Medulla oblongata (tissue), 1 donor: Measurements from ENCODE around the gene GAPVD1.
A peak's percentile ranks its signal among the peaks of the same experiment; 100 is the strongest.
"Not testable (repeated sequence)": the region's sequence is repeated elsewhere in the genome, so short reads cannot be mapped to it uniquely, and the experiment has no call there.

ENCODE experiments used
- DNase-seq: peaks from one replicate; pipeline ENCODE4 v3.0.0-alpha.2; 2015; ENCODE audit errors: extremely low spot score

GAPVD1 gene

DNA sequence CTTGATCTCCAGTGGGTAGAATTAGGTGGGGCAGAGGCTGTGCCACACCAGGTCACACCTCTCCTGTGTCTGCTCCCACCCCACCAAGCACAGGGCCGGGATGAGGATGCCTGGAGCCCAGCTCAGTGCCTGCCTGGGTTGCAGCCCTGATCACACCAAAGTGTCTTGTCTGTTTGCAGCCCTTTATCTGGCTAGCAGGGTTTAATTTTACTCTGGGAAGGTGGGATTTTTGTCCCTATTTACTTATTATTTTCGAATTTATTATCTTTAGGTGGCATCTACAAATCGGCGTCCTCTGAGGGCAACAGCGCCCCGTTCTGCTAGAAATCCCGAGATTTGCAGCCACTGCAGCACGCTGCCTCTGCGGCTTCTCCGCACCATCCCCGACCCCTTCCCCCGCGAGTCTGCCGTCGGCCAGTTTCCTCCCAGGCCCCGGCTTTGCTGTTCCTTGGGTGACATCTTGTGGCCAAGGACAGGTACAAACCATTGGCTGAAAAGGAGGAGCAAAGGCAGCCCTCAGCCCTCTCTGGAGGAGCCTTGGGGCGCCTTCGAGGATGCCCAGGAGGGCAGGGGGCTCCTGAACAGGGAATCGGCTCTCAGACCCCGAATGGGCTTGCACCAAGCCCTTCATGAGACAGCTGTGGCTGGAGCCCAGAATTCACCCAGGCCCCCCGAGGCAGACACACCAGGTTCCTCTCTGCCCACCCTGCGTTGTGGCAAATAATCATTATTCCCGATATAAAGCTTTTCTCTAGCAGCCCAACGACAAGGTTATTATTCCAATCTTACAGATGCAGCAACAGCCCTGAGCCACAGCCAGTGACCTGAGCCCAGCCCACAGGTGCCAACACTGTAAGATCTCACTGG is 113.0 kb downstream of the GAPVD1 start:
- peak; percentile 87 for DNase-seq

DNA sequence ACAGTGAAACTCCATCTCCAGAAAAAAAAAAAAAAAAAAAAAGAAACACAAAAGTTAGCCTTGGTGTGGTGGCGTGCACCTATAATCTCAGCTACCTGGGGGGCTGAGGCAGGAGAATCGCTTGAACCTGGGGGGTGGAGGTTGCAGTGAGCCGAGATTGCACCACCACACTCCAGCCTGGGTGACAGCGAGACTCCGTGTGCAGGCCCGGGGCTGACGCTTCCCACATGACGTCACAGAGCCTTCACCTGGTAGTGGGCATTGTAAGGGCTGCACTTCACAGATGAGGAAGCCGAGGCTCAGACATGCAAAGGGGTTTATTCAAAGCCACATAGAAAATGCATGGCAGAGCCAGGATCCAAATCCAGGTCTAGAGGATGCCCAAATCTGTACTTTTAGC is 114.2 kb downstream of the GAPVD1 start:
- no peak for DNase-seq

DNA sequence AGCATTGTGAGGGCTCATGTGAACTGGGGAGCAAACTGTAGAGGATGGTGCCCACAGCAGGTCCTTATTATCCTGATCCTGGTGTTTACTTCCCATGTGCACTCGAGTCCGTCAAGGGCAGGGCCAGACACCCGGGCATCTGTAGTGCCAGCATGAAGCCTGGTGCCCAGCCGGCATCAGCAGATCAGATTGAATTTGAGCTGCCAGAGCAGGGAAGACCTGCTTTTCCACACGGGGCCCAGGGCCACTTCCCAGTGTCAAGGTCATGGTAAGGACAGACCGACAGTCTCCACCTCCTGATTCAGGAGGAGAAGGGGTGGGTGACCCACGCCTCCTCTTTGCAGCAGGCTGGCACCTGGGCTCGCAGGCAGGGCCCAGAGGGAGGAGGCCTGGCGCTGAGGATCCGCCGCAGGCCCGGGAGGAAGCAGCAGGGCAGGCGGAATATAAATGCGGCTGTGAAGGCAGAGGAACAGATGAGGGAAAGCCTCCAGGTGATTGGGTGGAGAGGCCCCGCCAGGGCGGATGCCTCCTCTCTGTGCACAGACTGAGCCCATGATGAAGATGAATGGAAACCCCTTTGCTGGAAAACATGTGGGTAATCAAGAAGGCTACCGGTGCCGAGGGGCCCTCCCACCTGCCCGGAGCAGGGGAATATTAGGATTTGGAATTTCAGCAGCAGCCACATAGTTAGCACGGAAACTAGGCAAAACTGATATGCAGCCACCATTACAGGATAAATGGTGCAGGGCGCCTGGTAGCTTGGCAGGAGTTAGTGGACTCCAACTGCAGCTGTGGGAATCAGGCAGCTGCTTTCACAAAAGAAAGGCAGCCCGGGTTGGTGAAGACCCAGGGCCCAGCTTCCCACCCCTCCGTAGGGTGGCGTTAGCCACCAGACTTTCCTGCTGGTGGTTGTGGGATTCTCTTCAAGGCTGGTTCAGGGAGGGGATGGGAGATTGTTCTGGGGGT is 114.9 kb downstream of the GAPVD1 start:
- DNase-seq = no peak

DNA sequence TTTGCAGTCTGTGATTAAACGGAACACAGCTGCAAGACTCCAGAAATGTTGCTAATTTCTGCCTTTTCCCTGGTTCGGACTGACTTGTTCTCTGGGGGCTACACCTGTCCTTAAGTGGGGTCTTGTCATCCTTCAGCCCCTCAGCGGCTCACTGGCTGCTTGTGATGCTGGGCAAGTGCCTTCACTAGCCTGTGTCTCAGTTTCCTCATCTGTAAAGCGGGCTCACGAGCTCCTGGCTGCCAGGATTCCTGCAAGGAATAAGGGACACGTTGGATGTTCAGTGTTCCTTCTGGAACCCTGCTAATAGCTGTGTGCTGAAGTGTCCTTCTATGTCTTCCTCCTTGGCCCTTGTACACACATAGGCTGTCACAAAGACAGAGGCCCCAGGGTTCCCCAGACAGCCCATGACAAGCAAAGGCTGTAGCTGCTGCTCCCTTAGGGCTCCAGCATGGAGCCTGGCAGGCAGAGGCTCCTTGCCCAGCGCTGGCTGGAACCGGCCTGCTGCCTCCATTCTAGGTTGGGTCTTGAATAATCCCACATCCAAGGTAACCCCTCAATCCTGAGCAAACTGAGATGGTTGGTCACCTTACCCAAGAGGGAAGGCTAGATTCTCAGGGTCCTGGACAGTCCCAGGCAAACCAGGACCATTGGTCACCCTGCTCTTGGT is 116.1 kb downstream of the GAPVD1 start:
- no peak for DNase-seq

DNA sequence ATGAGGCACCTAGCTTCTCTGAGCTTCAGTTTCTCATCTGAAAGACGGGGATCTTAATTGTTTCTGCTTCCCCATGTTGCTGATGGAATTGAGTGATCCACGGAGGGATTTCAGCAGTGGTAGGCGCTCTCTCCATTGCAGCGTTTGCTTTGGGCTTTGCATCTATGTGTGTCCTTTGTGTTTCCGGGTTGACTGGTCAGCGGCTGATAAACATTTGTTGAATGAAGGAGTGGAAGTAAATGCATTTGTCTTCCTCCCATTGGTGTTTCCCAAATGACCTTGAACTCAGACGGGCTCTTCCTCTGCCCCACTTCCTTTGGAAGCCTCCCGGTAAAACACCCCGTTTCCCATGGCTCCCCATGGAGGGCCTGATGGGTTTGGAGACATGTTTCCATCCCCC is 117.2 kb downstream of the GAPVD1 start:
- DNase-seq = no peak

DNA sequence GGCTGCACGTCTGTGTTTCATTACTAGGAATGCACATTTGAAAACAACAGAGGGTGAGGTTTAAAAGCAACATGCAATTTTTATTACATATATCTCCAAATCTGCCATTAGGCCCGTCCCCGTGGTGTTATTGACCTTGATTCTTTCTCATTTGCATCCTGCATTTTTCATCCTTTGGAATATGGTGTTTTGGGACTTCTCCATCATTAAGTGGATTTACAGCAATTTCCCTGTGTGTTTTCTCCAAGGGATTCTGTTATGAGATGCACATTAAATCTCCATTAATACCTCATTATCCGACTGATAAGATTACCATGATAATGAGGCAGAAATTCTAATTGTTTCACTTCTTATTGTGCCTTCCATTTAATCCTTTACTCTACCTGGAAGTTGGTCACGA is 117.6 kb downstream of the GAPVD1 start:
- no peak for DNase-seq

DNA sequence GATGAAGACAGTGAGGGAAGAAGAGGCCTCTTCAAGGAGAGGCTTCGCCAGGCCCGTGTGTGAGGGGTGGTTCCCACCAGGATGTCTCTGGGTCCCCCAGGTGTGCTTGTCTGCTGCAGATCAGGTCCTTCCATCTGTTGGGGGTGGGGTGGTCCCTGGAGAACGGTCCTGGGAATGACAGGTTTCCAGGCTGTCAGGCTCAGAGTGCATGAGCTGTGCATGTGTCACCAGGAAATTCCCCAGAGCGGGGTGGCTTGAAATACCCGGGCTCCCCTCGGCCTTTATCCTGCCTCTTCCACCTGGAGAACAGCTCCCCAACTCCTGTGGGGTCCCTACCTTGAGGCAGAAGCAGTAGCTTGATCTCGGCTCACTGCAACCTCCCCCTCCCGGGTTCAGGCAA is 118.8 kb downstream of the GAPVD1 start:
- DNase-seq = no peak

DNA sequence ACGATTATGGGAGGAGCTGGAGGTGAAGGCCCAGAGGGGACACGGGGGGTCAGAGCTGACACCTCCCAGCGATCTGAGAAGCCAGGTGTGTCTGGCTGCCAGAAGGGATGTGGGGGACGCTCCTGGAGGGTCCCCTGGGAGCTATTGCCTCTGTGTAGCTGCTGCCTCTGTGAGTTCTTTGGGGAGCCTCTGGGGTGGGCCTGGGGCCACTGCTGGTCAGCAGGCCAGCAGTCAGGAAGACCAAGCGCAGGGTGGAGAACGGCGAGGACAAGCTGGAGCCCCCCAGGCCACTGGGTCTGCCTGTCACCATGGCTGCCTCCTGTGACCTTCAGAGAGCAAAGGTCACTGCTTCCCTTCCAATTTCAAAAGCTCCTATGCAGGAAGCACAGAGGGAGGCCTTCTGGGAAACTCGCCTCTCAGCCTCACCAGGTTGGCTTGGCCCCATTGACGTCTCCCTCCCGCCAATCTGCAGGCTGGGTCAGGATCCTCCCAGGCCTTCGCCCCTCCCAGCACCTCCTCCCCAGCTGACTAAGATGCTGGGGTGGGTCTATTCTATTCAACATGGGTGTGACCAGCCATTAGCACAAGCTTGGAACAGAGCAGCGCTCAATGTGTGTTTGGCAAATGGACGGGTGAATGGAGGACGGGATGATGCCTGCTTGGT is 126.4 kb downstream of the GAPVD1 start:
- DNase-seq = no peak

DNA sequence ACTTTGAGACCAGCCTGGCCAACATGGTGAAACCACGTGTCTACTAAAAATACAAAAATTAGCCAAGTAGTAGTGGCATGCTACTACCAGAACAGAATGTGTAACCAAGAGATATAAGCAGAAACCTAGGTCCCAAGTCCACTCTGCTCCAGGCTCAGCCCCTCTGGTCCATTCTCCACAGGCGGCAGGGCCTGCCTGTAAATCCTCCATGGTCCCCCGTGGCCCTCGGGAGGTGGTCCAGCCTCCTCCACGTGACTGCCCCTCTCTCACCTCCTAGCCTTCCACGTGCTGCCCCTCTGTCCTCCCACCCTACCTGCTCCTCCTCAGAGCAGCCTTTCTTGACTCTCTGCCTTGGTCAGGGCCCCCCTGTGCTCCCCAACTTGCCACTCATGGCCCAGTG is 127.4 kb downstream of the GAPVD1 start:
- DNase-seq = no peak

DNA sequence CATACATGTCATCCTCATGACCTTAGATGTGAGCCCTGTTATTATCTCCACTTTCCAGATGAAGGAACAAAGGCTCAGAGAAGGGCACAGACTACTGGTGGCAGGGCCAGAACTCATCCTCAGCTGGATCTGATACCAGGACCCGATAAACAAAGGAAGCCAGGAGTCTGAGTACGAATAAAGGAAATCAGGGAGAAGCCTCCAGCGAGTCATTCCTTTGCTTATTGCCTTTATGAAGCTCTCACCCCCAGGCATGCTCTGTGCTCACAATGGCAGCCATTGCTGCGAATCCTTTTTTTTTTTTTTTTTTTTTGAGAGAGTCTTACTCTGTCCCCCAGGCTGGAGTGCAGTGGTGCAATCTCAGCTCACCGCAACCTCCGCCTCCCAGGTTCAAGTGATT is 130.1 kb downstream of the GAPVD1 start:
- DNase-seq = no peak

DNA sequence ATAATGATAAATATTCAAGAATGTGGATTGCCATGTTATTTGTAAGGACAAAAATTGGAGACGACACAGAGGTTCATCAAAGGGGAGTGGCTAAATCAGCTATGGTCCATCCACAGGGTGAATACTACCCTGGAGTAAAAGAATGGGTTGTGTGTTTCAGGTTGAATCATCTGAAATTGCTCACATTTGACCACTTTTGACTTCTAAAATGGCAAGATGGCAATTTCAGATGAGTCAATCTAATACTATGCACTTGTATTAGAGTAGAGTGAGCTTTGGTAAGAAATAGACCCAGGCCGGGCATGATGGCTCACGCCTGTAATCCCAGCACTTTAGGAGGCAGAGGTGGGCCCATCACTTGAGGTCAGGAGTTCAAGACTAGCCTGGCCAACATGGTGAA is 131.8 kb downstream of the GAPVD1 start:
- DNase-seq = no peak

DNA sequence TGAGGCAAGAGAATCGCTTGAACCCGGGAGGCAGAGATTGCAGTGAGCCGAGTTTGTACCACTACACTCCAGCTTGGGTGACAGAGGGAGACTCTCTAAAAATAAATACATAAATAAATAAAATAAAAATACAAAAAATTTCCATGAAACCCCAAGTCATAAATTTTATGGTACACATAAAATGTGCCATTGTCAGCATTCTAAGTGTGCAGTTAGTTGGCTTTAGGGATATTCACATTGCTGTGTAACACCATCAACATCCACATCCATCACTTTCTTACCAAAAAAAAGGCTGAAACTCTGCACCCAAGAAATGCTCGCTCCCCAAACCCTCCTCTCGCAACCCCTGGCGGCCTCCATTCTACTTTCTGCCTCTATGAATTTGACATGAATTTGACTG is 135.2 kb downstream of the GAPVD1 start:
- no peak for DNase-seq

DNA sequence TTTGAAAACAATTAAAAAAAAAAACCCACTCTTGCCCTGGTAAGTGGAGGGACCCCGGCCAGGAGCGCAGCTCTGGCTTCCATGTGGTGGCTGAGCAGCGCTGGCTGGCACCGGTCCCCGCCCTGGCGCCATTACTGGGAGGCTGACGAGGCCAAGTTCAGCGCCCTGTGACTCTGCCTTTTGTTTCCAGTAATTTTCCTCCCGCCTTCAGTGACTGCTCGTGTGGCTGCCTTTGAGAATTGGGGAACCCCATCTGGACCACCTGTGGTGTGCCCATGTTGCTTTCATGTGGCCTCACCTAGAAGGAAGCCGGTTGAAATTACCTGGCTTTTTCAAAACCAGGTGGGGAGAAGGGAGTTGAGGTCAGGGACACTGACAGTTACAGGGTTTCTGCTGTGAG is 136.1 kb downstream of the GAPVD1 start:
- peak; percentile 24 for DNase-seq

DNA sequence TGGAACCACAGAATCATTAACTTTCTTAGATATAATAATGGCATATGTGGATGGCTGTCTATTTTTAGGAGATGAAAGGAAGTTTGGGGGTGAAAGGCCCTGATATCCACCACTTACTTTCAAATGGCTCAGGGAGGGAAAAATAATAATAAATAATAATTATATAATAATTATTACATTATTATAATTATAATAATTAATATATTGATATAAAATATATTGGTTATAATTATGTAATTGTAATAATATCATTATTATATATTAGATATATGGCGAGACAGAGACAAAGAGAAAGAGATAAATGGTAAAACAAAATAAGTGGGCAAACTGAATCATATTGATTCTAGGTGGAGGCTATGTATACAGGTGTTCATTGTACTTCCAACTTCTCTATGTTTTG is 136.6 kb downstream of the GAPVD1 start:
- no peak for DNase-seq

DNA sequence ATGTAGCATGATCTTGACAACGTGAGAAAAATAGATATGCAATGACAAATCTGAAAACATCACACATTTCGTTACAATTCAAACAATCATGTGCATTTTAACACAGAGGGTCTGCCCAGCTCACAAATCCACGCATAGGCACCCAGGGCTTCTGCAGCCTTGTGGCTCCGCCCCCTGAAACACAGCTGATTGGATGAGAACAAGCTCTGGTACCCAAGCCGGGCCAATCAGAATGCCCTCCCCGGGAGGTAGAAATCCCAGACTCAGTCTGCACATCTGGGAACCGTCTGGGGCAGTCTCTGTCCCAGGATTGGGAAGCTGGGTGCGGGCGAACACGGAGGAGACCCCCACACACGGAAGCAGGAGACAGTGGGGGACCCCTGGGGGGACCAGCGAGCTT is 137.5 kb downstream of the GAPVD1 start:
- no peak for DNase-seq

DNA sequence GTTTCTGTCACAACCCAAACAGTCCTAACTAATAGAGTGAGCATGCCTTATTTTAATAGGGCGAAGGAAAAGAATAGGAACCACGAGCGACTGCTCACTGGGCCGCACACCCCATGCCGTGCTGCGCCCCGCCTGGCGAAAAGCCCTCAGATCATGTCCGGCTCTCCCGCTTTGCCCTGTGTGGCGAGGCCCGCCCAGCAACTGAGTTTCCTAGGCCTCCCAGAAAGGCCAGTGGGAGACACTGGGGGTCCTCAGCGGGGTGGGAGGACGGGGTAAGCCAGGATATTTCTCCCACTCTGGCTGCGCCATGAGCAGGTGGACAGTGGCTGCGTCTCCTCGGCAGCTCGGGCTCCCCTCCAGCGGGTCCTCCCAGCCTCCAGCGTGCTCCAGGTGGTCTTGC is 138.0 kb downstream of the GAPVD1 start:
- DNase-seq = no peak

DNA sequence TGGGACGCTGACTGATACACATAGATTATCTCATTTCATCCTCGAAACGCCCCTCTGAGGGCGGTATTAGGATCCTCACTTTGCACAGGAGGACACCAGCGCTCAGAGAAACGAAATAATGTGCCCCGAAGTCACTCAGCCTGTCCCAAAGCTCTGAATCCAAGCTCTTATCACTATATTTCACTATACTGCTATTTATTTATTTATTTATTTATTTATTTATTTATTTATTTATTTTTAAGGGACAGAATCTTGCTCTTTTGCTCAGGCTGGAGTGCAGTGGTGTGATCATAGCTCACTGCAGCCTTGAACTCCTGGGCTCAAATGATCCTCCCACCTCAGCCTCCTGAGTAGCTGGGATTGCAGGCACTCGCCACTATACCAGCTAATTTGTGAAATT is 138.6 kb downstream of the GAPVD1 start:
- not testable (repeated sequence) for DNase-seq

DNA sequence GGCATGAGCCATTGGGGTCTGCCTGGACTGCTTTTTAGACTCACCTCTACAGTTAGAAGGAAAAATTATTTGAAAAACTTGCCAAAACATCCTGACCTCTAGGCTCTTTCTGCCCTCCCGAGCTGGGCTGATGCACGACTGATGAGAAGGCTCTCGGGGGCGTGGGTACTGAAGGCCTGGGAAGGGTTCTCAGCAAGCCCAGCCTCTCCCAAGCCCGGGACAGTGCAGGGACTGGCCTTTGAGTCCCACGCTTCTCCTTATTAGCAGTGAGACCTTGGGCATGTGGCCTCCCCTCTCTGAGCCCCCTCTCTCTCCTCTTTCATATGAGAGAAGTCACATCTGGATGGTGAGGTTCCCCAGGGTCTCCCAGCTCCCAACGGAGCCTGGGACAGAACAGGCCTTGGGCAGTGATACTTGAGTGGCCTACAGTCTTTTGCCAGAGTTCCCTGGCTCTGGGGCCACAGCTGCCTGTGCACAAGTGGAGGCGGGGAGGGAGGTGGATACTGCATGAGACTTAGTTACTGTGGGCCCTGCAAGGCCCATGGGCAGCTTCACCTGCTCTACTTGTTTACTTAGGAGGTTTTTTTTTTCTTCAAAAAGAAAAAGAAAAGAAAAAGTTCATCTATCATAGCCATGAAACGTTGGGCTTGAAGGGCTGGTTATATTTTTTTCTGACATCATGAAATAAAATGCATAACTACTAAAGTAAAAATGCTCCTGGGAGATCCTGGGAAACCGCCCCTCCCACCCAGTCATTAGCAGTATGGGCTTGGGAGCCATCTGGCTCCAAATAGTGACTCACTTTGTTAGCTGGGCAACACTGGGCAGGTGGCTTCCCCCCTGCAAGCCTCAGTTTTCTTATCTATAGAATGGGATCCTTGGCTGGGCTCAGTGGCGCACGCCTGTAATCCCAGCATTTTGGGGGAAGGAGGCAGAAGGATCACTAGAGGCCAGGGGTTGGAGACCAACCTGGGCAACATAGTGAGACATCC is 139.4 kb downstream of the GAPVD1 start:
- DNase-seq = no peak

DNA sequence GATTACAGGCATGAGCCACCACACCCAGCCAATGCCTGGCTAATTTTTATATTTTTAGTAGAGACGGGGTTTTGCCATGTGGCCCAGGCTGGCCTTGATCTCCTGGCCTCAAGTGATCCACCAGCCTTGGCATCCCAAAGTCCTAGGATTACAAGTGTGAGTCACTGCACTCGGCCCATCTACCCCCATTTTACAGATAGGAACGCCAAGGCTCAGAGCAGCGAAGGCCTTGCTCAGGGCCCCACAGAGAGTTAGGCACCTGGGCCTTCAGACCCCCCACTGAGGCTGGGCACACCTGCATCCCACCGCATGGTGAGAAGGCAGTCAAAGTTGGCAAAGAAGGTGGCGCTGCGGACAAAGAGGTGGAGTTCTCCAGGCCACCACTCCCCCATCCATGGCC is 143.1 kb downstream of the GAPVD1 start:
- no peak for DNase-seq
